HepG2 (cell line): ENCODE measurements around the gene PLA2G4B. TPM values are rescaled to one million over a fixed set of nuclear protein-coding genes. Genes with fewer than 3 reads are reported as not detected.

Experiments used
- ATAC-seq: fragments of 200-7000 bp; cut with Tn5 transposase; 3 replicates; pipeline ENCODE4 v1.9.1; 2020; ENCODE audit warnings: mild to moderate bottlenecking, moderate library complexity
- BruUV-seq: library from RNA; stranded (reverse); fragments of 400-500 nt; replicated peaks from 2 replicates; lab custom pipeline; 2021; lab: Mats Ljungman, UMichigan
- CTCF ChIA-PET: fragments of 300-600 bp; formaldehyde crosslinking; extraction: SDS; loops from one replicate; lab custom pipeline; 2021; ENCODE audit warnings: low total read pairs, inconsistent platforms, low intra/inter-chr PET ratio; lab: Yijun Ruan, JAX
- POLR2A ChIA-PET: fragments of 350-600 bp; sonication (Branson Sonifier 250); formaldehyde crosslinking; loops from one replicate; lab custom pipeline; 2020; ENCODE audit warnings: antibody characterized with exemption, inconsistent platforms; lab: Yijun Ruan, JAX
- DNase-seq: peaks from one replicate; pipeline ENCODE4 v3.0.0-alpha.2; 2015; ENCODE audit warnings: low spot score
- FAIRE-seq: peaks from 3 replicates; lab custom pipeline; 2011; peaks lifted over from hg19 to GRCh38; lab: Jason Lieb, UNC
- H2AFZ ChIP-seq: one replicate; pipeline ENCODE4 v1.6.1; 2011; ENCODE audit warnings: low read length, inconsistent platforms
- H3K27ac ChIP-seq: fragments of 300-600 bp; 3 replicates; pipeline ENCODE4 v1.8.0; 2011; ENCODE audit warnings: mixed run types, mild to moderate bottlenecking, mixed read lengths, low read length, inconsistent platforms; ENCODE audit not compliant: insufficient read depth; ENCODE audit errors: extremely low read length
- H3K27me3 ChIP-seq, 2 experiments: fragments of 200-600 bp in 1 of 2; 2 replicates in 1 of 2; 3 replicates in 1 of 2; pipeline versions ENCODE4 v1.6.0 to v1.8.0; 2011; ENCODE audit warnings: low read length in 2 of 2, mild to moderate bottlenecking in 2 of 2, moderate library complexity in 2 of 2, inconsistent platforms in 1 of 2; ENCODE audit not compliant: insufficient read depth in 2 of 2, control insufficient read depth in 1 of 2
- H3K36me3 ChIP-seq, 2 experiments: fragments of 200-600 bp in 1 of 2; replicated peaks in 1 of 2; 2 replicates in 1 of 2; 3 replicates in 1 of 2; pipeline versions ENCODE4 v1.5.1 to v1.8.0; 2011; ENCODE audit warnings: low read length in 2 of 2, inconsistent platforms in 1 of 2; ENCODE audit not compliant: insufficient read depth in 2 of 2, control insufficient read depth in 1 of 2
- H3K4me1 ChIP-seq: 2 replicates; pipeline ENCODE4 v1.5.1; 2012; ENCODE audit warnings: low read length, inconsistent platforms; ENCODE audit not compliant: insufficient read depth
- H3K4me2 ChIP-seq: 2 replicates; pipeline ENCODE4 v1.6.0; 2011; ENCODE audit warnings: low read depth, low read length, inconsistent platforms
- H3K4me3 ChIP-seq, 3 experiments: fragments of 200-600 bp in 1 of 3; sonication (generic), shearing (Covaris generic) in 1 of 3; replicated peaks in 1 of 3; 2 replicates each; pipeline ENCODE4 v1.5.1; 2011 to 2016; ENCODE audit warnings: low read length in 3 of 3, inconsistent platforms in 2 of 3, low read depth in 2 of 3, mild to moderate bottlenecking in 2 of 3, control low read depth in 1 of 3, mixed read lengths in 1 of 3; ENCODE audit not compliant: insufficient read depth in 1 of 3
- H3K79me2 ChIP-seq: one replicate; pipeline ENCODE4 v1.6.1; 2011; ENCODE audit warnings: low read length, inconsistent platforms; ENCODE audit not compliant: insufficient read depth
- H3K9ac ChIP-seq: 2 replicates; pipeline ENCODE4 v1.6.0; 2011; ENCODE audit warnings: mild to moderate bottlenecking, low read depth, low read length, inconsistent platforms; ENCODE audit not compliant: insufficient read depth
- H3K9me3 ChIP-seq: 2 replicates; pipeline ENCODE4 v1.5.1; 2012; ENCODE audit warnings: mild to moderate bottlenecking, low read length
- H4K20me1 ChIP-seq: 2 replicates; pipeline ENCODE4 v1.6.0; 2011; ENCODE audit warnings: inconsistent platforms, mild to moderate bottlenecking, low read length, moderate library complexity; ENCODE audit not compliant: insufficient read depth
- HMGXB3 ChIP-seq: sonication (generic); formaldehyde crosslinking; IDR thresholded peaks from 2 replicates; pipeline ENCODE4 v1.4.0; 2020; ENCODE audit warnings: missing genetic modification reagents, borderline replicate concordance
- KDM6A ChIP-seq: IDR thresholded peaks from 2 replicates; pipeline ENCODE4 v1.6.1; 2016; ENCODE audit warnings: low read depth
- ONECUT2 ChIP-seq: sonication (generic); formaldehyde crosslinking; IDR thresholded peaks from 2 replicates; pipeline ENCODE4 v1.4.0; 2020; ENCODE audit warnings: missing genetic modification reagents
- RFXAP ChIP-seq: sonication (generic); formaldehyde crosslinking; IDR thresholded peaks from 2 replicates; pipeline ENCODE4 v1.4.0; 2020; ENCODE audit warnings: missing genetic modification reagents, borderline replicate concordance
- TBX3 ChIP-seq: fragments of 450-650 bp; IDR thresholded peaks from 2 replicates; pipeline ENCODE4 v1.6.1; 2017; ENCODE audit warnings: antibody characterized with exemption, mild to moderate bottlenecking, inconsistent platforms, borderline replicate concordance
- ZBTB39 ChIP-seq: sonication (generic); formaldehyde crosslinking; IDR thresholded peaks from 2 replicates; pipeline ENCODE4 v1.5.0; 2020; ENCODE audit warnings: missing genetic modification reagents
- ZNF605 ChIP-seq: sonication (generic); formaldehyde crosslinking; IDR thresholded peaks from 2 replicates; pipeline ENCODE4 v1.8.0; 2022; ENCODE audit warnings: mild to moderate bottlenecking, missing genetic modification reagents
- WGBS: methylation state at CpG from one replicate; pipeline ENCODE4 v1.1.6; 2017; ENCODE audit warnings: low lambda C conversion rate; 5-methylcytosine and 5-hydroxymethylcytosine counted together
- in situ Hi-C: cut with HindIII; loops from 2 replicates; pipeline ENCODE4 v1.10.0; 2017; ENCODE audit warnings: low pct_unique_long_range_greater_than_20kb; ENCODE audit not compliant: extremely low pct_ligation_motif_present
- intact Hi-C: fragments of 100-400 bp; cut with micrococcal nuclease; formaldehyde crosslinking; loops from one replicate; pipeline ENCODE4 v1.10.0; 2022; ENCODE audit not compliant: unreplicated experiment
- polyA plus RNA-seq, 8 experiments: library from polyadenylated mRNA; depleted of rRNA in 3 of 8; stranded (reverse) in 7 of 8; unstranded in 1 of 8; fragments of >200 nt; fragmentation: Illumina TruSeq in 4 of 8; extraction: Trizol in 4 of 8; gene quantifications; 2 replicates each; pipeline versions ENCODE4 v1.2.1 to v1.2.3, GENCODE V29; 2011 to 2016; ENCODE audit warnings: low read depth in 4 of 8, missing spikeins in 1 of 8, mixed read lengths in 1 of 8; ENCODE audit not compliant: insufficient read depth in 1 of 8
- total RNA-seq, 5 experiments: library from RNA; depleted of rRNA; stranded (reverse); fragments of >200 nt; fragmentation: Illumina TruSeq; extraction: Trizol; gene quantifications; 2 replicates each; pipeline ENCODE4 v1.2.3, GENCODE V29; 2016; ENCODE audit warnings: low read depth in 1 of 5
- TF ChIP-seq, protein P1 (sequence below): sonication (generic); formaldehyde crosslinking; IDR thresholded peaks from 2 replicates; pipeline ENCODE4 v1.8.1; 2023; ENCODE audit warnings: mild to moderate bottlenecking, missing genetic modification reagents

PLA2G4B gene
- total and polyA plus RNA-seq, 2 of the 13 experiments (the other 11 are each of a cell fraction or from before 2014, with no cell fraction given) = 5.1 to 8.0 TPM

DNA sequence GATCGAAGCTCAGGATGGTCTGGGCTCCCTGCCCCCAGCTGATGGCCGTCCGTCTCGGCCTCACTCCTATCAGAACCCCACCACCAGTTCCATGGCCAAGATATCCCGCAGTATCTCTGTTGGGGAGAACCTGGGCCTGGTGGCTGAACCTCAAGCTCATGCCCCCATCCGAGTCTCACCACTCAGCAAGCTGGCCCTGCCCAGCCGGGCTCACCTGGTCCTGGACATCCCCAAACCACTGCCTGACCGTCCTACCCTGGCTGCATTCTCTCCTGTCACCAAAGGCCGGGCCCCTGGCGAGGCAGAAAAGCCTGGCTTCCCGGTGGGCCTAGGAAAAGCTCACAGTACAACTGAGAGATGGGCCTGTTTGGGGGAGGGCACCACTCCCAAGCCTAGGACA, 15.1 kb upstream of the PLA2G4B start:
- Histone ChIP-seq H3K4me2 (no peak overlapping the region), H3K27me3 (no peaks in the 10 kb centered on the region; a peak in 1 of 5 replicates), H3K9ac (no peak overlapping the region), H3K9me3 (no peaks in the 10 kb centered on the region), H3K79me2 (no peaks in the 10 kb centered on the region), H3K4me1 (peaks cover 2% of the 10 kb centered on the region), H3K36me3 (peaks cover 0 to 11% of the 10 kb centered on the region in 2 experiments; a peak in 4 of 5 replicates), H3K27ac (no peak overlapping the region), H4K20me1 (no peaks in the 10 kb centered on the region), H2AFZ (no peak overlapping the region), H3K4me3 (no peak overlapping the region)
- in situ Hi-C loops (no loop called here), intact Hi-C loops (no loop called here)
- ChIA-PET POLR2A (no interaction called here), CTCF (no interaction called here)
- no TSS peak for BruUV-seq
- TF ChIP-seq ONECUT2 (CRISPR knock-in tag) (no peak), HMGXB3 (CRISPR knock-in tag) (no peak), KDM6A (CRISPR knock-in tag) (no peak), RFXAP (CRISPR knock-in tag) (no peak), ZBTB39 (CRISPR knock-in tag) (no peak), TBX3 (no peak), ZNF605 (CRISPR knock-in tag) (no peak)
- TF ChIP-seq, protein P1, sequence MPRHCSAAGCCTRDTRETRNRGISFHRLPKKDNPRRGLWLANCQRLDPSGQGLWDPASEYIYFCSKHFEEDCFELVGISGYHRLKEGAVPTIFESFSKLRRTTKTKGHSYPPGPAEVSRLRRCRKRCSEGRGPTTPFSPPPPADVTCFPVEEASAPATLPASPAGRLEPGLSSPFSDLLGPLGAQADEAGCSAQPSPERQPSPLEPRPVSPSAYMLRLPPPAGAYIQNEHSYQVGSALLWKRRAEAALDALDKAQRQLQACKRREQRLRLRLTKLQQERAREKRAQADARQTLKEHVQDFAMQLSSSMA (CRISPR knock-in tag) = no peak
- ATAC-seq (no peak), DNase-seq (no peak), FAIRE-seq (no peak)
- 100% methylated on average over 5 of the region's 11 CpGs for WGBS
